ENCODE measurements around the gene DGUOK.

The DGUOK gene

GRCh38 chr2:73998451-73998850 is 71.8 kb downstream of the DGUOK start:
- H3K4me2 ChIP-seq (ENCODE audit: low read length): no peak overlapping the region
- H4K5ac ChIP-seq (ENCODE audit: low read length): no peak overlapping the region
- H3K79me2 ChIP-seq (ENCODE audit: control insufficient read depth, insufficient read depth, low read length): peaks cover 34% of the 10 kb centered on the region
- peaks cover 7% of the 10 kb centered on the region for H3K4me1 ChIP-seq (ENCODE audit: control insufficient read depth, low read depth, low read length)
- H2BK120ac ChIP-seq (ENCODE audit: low read depth, low read length): no peak overlapping the region
- H4K8ac ChIP-seq (ENCODE audit: low read depth, low read length): no peak overlapping the region
- no peak overlapping the region for H3K4me3 ChIP-seq (ENCODE audit: low read length)
- no peak overlapping the region for H3K18ac ChIP-seq (ENCODE audit: low read length)
- no peak for DNase-seq
- peaks cover 42% of the 10 kb centered on the region for H3K79me1 ChIP-seq (ENCODE audit: low read length)
- no peaks in the 10 kb centered on the region for H3K27me3 ChIP-seq (ENCODE audit: insufficient read depth, low read length, poor library complexity)
- whole genome bisulfite sequencing (ENCODE audit: extremely low coverage, insufficient coverage, low lambda C conversion rate): no CpG with 5 or more reads among the region's 8 CpGs
- no peak overlapping the region for H2BK15ac ChIP-seq (replicated peaks; ENCODE audit: low read depth)
- H3K27ac ChIP-seq (ENCODE audit: low read depth, low read length): no peak overlapping the region
- H3K56ac ChIP-seq (ENCODE audit: low read length): no peak overlapping the region
- H2BK5ac ChIP-seq (ENCODE audit: low read length): no peak overlapping the region
- H3K36me3 ChIP-seq (ENCODE audit: control insufficient read depth, insufficient read depth, low read length): no peaks in the 10 kb centered on the region
- H3K9ac ChIP-seq (ENCODE audit: low read length): no peak overlapping the region
- H2AK5ac ChIP-seq (ENCODE audit: low read length): no peak overlapping the region
- H3K4ac ChIP-seq (ENCODE audit: low read depth, low read length): no peak overlapping the region
- H3K23ac ChIP-seq (ENCODE audit: low read length): no peak overlapping the region

GRCh38 chr2:73998933-73999332 is 72.3 kb downstream of the DGUOK start:
- H3K9ac ChIP-seq (ENCODE audit: low read length): no peak overlapping the region
- no peak overlapping the region for H3K23ac ChIP-seq (ENCODE audit: low read length)
- no peak overlapping the region for H4K5ac ChIP-seq (ENCODE audit: low read length)
- no CpG with 5 or more reads among the region's 4 CpGs for WGBS (ENCODE audit: extremely low coverage, insufficient coverage, low lambda C conversion rate)
- no peaks in the 10 kb centered on the region for H3K27me3 ChIP-seq (ENCODE audit: insufficient read depth, low read length, poor library complexity)
- no peak overlapping the region for H2BK5ac ChIP-seq (ENCODE audit: low read length)
- no peak overlapping the region for H2AK5ac ChIP-seq (ENCODE audit: low read length)
- H3K36me3 ChIP-seq (ENCODE audit: control insufficient read depth, insufficient read depth, low read length): no peaks in the 10 kb centered on the region
- H4K8ac ChIP-seq (ENCODE audit: low read depth, low read length): no peak overlapping the region
- no peak overlapping the region for H3K18ac ChIP-seq (ENCODE audit: low read length)
- H2BK120ac ChIP-seq (ENCODE audit: low read depth, low read length): no peak overlapping the region
- no peak overlapping the region for H3K4ac ChIP-seq (ENCODE audit: low read depth, low read length)
- no peak overlapping the region for H3K4me2 ChIP-seq (ENCODE audit: low read length)
- peaks cover 30% of the 10 kb centered on the region for H3K79me2 ChIP-seq (ENCODE audit: control insufficient read depth, insufficient read depth, low read length)
- no peak overlapping the region for H3K27ac ChIP-seq (ENCODE audit: low read depth, low read length)
- H3K79me1 ChIP-seq (ENCODE audit: low read length): peaks cover 37% of the 10 kb centered on the region
- no peak for DNase-seq
- no peak overlapping the region for H2BK15ac ChIP-seq (replicated peaks; ENCODE audit: low read depth)
- H3K56ac ChIP-seq (ENCODE audit: low read length): no peak overlapping the region
- no peak overlapping the region for H3K4me3 ChIP-seq (ENCODE audit: low read length)
- H3K4me1 ChIP-seq (ENCODE audit: control insufficient read depth, low read depth, low read length): peaks cover 7% of the 10 kb centered on the region

GRCh38 chr2:73999881-74000597 is 73.4 kb downstream of the DGUOK start:
- DNase-seq: no peak
- H3K4ac ChIP-seq (ENCODE audit: low read depth, low read length): no peak overlapping the region
- no peak overlapping the region for H3K4me3 ChIP-seq (ENCODE audit: low read length)
- peaks cover 37% of the 10 kb centered on the region for H3K79me2 ChIP-seq (ENCODE audit: control insufficient read depth, insufficient read depth, low read length)
- H4K5ac ChIP-seq (ENCODE audit: low read length): no peak overlapping the region
- H3K79me1 ChIP-seq (ENCODE audit: low read length): peaks cover 40% of the 10 kb centered on the region
- no CpG with 5 or more reads among the region's 10 CpGs for WGBS (ENCODE audit: extremely low coverage, insufficient coverage, low lambda C conversion rate)
- H3K27me3 ChIP-seq (ENCODE audit: insufficient read depth, low read length, poor library complexity): no peaks in the 10 kb centered on the region
- no peak overlapping the region for H3K18ac ChIP-seq (ENCODE audit: low read length)
- H3K4me2 ChIP-seq (ENCODE audit: low read length): no peak overlapping the region
- H3K4me1 ChIP-seq (ENCODE audit: control insufficient read depth, low read depth, low read length): peaks cover 17% of the 10 kb centered on the region
- H3K56ac ChIP-seq (ENCODE audit: low read length): no peak overlapping the region
- no peaks in the 10 kb centered on the region for H3K36me3 ChIP-seq (ENCODE audit: control insufficient read depth, insufficient read depth, low read length)
- no peak overlapping the region for H3K27ac ChIP-seq (ENCODE audit: low read depth, low read length)
- H2AK5ac ChIP-seq (ENCODE audit: low read length): no peak overlapping the region
- H3K23ac ChIP-seq (ENCODE audit: low read length): no peak overlapping the region
- H4K8ac ChIP-seq (ENCODE audit: low read depth, low read length): no peak overlapping the region
- H3K9ac ChIP-seq (ENCODE audit: low read length): no peak overlapping the region
- H2BK120ac ChIP-seq (ENCODE audit: low read depth, low read length): no peak overlapping the region
- H2BK15ac ChIP-seq (replicated peaks; ENCODE audit: low read depth): no peak overlapping the region
- no peak overlapping the region for H2BK5ac ChIP-seq (ENCODE audit: low read length)

- no peak overlapping the region for H3K4me3 ChIP-seq (ENCODE audit: low read length)
- H3K27me3 ChIP-seq (ENCODE audit: insufficient read depth, low read length, poor library complexity): no peaks in the 10 kb centered on the region
- no peaks in the 10 kb centered on the region for H3K36me3 ChIP-seq (ENCODE audit: control insufficient read depth, insufficient read depth, low read length)
- no peak overlapping the region for H3K9ac ChIP-seq (ENCODE audit: low read length)
- H4K5ac ChIP-seq (ENCODE audit: low read length): no peak overlapping the region
- no peak overlapping the region for H3K56ac ChIP-seq (ENCODE audit: low read length)
- H3K23ac ChIP-seq (ENCODE audit: low read length): no peak overlapping the region
- H4K8ac ChIP-seq (ENCODE audit: low read depth, low read length): no peak overlapping the region
- no peak overlapping the region for H3K18ac ChIP-seq (ENCODE audit: low read length)
- no peak overlapping the region for H3K4ac ChIP-seq (ENCODE audit: low read depth, low read length)
- no peak overlapping the region for H2BK120ac ChIP-seq (ENCODE audit: low read depth, low read length)
- H2AK5ac ChIP-seq (ENCODE audit: low read length): no peak overlapping the region
- H3K4me2 ChIP-seq (ENCODE audit: low read length): no peak overlapping the region
- no peak for DNase-seq
- H3K79me1 ChIP-seq (ENCODE audit: low read length): peaks cover 45% of the 10 kb centered on the region
- H3K79me2 ChIP-seq (ENCODE audit: control insufficient read depth, insufficient read depth, low read length): peaks cover 41% of the 10 kb centered on the region
- no peak overlapping the region for H3K27ac ChIP-seq (ENCODE audit: low read depth, low read length)
- H2BK15ac ChIP-seq (replicated peaks; ENCODE audit: low read depth): no peak overlapping the region
- H2BK5ac ChIP-seq (ENCODE audit: low read length): no peak overlapping the region
- no CpG with 5 or more reads among the region's 5 CpGs for WGBS (ENCODE audit: extremely low coverage, insufficient coverage, low lambda C conversion rate)
- H3K4me1 ChIP-seq (ENCODE audit: control insufficient read depth, low read depth, low read length): peaks cover 17% of the 10 kb centered on the region
These were observed 74.0 kb downstream of the DGUOK start for GRCh38 chr2:74000666-74001065.

- no peak overlapping the region for H2AK5ac ChIP-seq (ENCODE audit: low read length)
- H2BK15ac ChIP-seq (replicated peaks; ENCODE audit: low read depth): no peak overlapping the region
- no peak overlapping the region for H3K18ac ChIP-seq (ENCODE audit: low read length)
- no peak overlapping the region for H3K23ac ChIP-seq (ENCODE audit: low read length)
- no peak overlapping the region for H3K4me3 ChIP-seq (ENCODE audit: low read length)
- no peak overlapping the region for H2BK5ac ChIP-seq (ENCODE audit: low read length)
- no peak overlapping the region for H3K4ac ChIP-seq (ENCODE audit: low read depth, low read length)
- no peak overlapping the region for H4K5ac ChIP-seq (ENCODE audit: low read length)
- H3K27me3 ChIP-seq (ENCODE audit: insufficient read depth, low read length, poor library complexity): no peaks in the 10 kb centered on the region
- H3K36me3 ChIP-seq (ENCODE audit: control insufficient read depth, insufficient read depth, low read length): no peaks in the 10 kb centered on the region
- no peak for DNase-seq
- H2BK120ac ChIP-seq (ENCODE audit: low read depth, low read length): no peak overlapping the region
- no peak overlapping the region for H3K56ac ChIP-seq (ENCODE audit: low read length)
- H4K8ac ChIP-seq (ENCODE audit: low read depth, low read length): no peak overlapping the region
- no peak overlapping the region for H3K4me2 ChIP-seq (ENCODE audit: low read length)
- peaks cover 17% of the 10 kb centered on the region for H3K4me1 ChIP-seq (ENCODE audit: control insufficient read depth, low read depth, low read length)
- no peak overlapping the region for H3K27ac ChIP-seq (ENCODE audit: low read depth, low read length)
- H3K79me1 ChIP-seq (ENCODE audit: low read length): peaks cover 42% of the 10 kb centered on the region
- no CpG with 5 or more reads among the region's 4 CpGs for WGBS (ENCODE audit: extremely low coverage, insufficient coverage, low lambda C conversion rate)
- no peak overlapping the region for H3K9ac ChIP-seq (ENCODE audit: low read length)
- peaks cover 37% of the 10 kb centered on the region for H3K79me2 ChIP-seq (ENCODE audit: control insufficient read depth, insufficient read depth, low read length)
These were observed 74.4 kb downstream of the DGUOK start for GRCh38 chr2:74001121-74001520.
